ENCODE data around the gene AMOTL2. TPM values are rescaled to one million over a fixed set of nuclear protein-coding genes. Genes with fewer than 3 reads are reported as not detected.

AMOTL2 gene
- 129 TPM for total RNA-seq

DNA sequence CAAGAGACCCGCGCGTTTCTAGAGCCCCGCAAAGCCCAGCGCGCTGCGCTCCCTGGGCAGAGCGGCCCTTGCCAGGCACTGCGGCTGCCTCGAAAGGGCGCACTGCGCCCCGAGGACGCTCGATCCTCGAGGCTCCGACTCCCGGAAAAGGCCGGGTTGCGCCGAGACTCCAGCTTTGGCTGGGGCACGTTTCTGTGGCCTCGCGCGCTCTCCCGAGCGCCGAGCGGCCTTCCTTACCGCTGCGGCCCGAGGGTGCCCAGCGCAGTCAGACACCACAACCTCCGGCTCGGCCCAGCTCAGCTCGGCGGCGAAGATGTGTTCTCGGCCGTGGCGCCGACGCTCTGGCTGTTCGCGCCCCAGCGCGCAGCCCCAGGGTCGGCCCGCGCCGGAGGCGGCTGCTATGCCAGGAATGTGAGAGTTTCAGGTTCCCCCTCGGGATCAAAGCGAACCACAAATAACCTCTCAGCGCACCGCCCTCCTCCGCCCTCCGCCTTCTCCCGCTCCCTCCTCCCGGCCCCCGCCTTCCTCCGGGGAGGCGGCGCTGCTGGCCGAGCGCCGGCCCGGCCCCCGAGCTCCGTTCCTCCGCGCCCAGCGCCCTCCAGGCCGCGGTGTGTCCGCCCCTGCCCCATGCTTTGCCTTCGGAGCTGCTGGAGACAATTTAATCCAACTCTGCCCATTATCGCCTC lies at the start of gene AMOTL2:
TSS of gene AMOTL2 (minus strand) at position 343 of the 686 bp plus-strand sequence. CDS start 3,014 bp downstream, outside the sequence.
- DNase-seq (ENCODE audit: low spot score), result peak; percentile 89

DNA sequence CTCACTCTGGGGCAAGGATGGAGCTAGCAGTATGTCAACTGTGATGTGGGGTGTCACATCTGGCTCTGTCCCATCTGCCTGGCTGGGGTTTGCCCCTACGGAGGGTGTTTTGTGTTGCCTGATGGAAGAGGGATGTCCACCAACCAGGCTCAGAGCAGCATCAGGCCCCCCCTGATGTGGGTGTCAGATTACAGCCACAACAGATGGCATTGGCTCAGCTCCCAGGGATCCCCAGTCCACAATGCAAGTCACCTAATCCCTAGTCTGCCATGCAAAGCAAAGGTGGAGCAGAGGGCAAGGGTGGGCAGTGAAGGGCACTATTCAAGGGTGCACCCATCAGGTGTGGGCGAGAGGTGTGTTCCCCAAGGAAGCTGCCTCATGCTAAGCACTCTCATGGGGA lies 48.9 kb upstream of the AMOTL2 start:
- no peak for DNase-seq (ENCODE audit: low spot score)

DNA sequence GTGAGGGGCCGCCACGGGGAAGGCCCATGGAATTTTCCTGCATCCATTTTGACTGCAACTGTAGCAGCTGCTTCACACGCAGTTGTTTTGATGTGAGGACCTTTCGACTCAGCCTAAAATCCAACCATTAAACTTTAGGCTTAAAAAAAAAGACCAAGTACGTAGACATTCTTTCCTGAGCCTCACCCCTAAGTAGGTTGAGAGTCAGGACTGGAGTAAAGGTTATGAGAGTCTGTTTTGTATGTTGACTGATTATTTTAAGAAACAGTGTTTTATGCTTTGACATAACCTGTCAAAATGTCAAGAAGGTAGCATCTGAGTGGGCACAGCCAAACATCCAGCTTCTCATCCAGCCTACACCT lies 45.7 kb upstream of the AMOTL2 start:
- no peak for DNase-seq (ENCODE audit: low spot score)

DNA sequence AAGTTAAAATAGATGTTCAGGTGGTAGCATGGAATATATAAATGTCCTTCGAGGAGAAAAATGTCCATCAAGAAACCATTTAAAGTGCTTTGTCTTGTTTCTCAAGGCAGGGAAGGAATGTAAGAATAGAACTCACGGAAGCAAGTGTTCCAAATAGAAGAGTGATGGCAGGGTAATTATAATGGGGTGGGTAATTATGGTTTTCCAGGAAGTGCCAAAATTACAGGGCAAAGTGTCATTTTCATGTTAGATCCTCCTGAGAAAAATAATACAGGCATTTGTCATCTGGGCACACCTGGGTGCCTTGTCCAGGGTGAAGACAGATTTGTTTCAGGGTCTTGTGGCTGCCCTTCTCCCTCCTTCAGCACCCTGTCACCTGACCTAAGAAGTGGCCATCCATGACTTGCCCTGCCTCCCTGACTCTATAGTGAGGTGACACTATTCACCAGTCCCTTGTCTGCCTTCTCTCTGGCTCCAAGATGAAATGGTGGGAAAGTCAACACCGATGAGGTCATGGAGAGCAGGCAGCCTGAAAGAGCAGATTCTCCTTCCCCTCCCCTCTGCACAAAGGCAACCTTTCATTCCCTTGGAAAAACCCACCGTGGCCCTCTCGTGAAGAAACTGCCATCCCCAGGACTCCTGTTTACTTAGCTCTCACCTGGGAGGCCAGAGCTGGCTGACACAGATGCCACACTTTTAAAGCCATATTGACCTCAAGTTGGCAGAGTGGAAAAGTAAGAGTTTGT lies 45.1 kb upstream of the AMOTL2 start:
- no peak for DNase-seq (ENCODE audit: low spot score)

DNA sequence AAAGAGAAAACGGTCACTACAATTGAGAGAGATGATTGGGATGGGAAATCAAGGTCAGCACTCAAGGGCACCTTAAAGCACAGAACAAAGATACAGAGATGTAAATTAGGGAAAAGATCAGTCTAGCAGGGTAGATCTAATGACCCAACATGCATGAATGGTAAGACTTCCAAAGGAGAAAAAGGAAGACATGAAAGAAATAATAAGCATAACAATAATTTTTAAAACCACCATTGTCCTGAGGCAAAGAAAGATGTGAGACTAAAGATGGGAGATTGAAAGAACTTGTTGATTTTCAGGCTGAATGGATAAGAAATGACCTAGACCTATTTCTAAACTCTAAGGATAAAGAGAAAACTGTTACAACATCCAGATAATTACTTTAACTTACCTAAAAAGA lies 34.8 kb upstream of the AMOTL2 start:
- no peak for DNase-seq (ENCODE audit: low spot score)

DNA sequence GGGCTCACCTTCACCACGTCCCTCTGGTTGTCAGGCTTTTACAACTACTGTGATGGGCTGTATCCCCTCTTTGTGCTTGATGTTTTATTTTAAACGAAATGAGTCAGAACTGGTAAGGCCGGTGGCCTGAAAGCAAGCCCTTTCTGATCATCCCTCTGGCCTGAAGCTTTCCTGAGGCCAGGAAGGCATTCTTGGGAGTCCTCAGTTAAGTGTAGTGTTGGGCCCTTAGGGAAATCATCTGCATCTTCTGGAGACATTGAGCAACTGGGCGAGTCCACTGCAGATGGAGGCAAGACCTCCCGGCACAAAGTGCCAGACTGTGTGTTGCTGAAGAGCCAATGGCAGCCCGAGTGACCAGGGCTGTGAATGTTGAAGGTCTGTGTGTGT lies 33.0 kb upstream of the AMOTL2 start:
- DNase-seq (ENCODE audit: low spot score), result no peak

DNA sequence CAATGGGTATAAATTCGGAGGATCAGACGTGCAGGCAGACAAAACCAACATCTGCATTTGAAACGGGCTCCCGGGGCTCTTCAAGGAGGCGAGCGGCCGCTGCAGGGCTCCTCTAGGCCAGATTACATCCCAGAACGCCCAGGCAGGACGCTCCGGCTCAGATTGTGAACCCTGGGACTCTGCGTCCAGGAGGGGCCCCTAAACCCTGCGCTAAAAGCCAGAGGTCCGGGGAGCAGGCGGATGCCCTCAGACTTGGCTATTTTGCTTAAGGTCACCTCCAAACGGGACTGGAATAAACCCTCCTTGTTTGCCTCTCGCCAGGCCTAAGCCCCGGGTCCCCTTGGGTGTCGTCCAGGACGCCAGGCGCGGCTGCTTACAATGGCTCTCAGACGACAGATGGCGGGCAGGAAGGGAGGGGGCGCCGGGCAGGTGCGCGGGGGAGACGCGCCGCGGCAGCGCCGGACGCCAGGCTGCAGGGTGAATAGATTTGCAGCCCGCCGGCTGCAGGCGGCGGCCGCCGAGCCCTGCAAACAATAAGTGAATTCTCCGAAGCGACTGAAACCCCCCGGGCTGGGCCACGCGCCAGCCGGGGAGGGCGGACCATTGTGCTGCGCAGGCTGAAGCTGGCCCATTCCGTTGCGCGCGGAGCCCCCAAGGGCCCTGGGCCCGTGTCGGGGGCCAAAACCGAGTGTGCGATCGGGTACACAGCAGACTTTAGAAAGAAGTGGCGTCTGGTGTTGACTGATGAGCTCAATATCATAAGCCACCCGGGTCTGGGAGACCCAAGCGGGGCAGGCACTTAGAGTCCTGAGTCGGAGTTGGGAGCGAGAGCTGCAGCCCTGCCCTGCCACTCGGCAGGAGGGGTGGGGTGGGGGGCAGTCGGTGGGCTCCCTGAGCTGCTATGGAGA lies 32.3 kb upstream of the AMOTL2 start:
- DNase-seq (ENCODE audit: low spot score), result no peak

DNA sequence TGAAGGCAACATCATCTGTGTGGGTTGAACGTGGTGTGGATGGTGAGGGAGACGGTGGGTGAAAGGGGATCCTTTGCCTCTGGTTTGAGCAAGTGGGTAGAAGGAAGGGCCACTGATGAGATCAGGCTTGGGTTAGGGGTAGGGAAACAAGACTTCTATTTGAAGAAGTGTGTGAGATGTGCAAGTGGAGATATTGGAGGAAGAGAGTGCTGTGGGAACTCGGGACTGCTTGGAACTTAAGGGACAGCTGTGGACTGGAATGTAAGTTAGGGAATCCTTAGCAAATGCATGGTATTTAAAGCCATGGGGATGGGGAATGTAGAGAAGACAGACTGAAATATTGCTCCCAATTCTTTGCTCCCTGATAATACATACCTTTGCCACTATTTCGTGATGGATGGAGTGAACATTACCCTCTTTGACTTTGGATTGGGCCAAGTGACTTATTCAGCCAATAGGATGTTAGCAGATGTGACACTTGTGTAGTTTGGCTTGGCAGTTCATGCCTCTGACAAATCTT lies 30.2 kb upstream of the AMOTL2 start:
- no peak for DNase-seq (ENCODE audit: low spot score)

DNA sequence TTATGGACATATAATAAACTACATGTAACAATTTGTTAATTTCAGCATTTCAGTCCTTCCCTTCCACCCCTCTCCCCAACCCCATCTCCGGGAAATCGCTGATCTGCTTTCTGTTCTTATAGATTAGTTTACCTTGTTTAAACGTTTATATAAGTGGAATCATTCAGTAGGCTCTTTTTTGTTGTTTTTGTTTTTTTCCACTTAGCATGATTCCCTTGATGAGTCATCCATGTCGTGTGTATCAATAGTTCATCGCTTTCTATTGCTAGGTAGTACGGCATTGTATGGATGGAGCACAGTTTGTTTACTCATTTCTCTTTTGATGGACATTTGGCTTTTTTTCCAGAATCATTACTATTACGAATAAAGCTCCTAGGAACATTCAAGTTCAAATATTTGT lies 23.5 kb upstream of the AMOTL2 start:
- no peak for DNase-seq (ENCODE audit: low spot score)

DNA sequence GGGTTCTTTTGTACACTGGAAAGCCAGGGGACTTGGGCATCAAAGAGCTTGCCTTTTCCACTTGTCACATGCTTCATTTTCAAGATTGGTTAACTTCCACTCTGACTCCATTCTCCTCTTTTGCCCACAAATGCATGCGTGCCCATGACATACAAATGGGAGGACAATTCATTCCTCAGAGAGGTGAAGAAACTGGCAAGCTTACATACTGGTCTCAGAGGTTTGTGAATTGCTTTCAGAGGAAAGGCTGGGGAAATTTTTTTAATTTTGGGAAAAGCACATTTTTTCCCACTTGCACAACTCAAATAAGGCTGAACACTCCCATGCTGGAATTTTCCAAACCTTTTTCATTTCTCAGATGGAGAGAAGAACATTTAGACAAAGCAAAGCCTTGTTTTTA lies 20.9 kb upstream of the AMOTL2 start:
- no peak for DNase-seq (ENCODE audit: low spot score)

DNA sequence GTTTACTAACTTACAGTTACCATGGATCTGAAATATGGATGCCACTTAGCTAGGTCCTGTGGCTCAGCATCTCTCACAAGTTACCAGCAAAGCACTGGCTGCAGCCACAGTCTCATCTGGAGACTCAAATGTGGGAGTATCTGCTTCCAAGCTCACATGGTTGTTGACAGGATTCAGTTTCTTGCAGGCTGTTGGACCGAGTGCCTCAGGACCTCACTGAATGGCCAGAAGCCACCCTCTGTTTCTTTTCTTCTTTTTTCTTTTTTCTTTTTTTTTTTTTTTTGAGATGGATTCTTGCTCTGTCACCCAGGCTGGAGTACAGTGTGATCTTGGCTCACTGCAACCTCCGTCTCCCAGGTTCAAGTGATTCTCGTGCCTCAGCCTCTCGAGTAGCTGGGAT lies 20.1 kb upstream of the AMOTL2 start:
- DNase-seq (ENCODE audit: low spot score), result no peak

DNA sequence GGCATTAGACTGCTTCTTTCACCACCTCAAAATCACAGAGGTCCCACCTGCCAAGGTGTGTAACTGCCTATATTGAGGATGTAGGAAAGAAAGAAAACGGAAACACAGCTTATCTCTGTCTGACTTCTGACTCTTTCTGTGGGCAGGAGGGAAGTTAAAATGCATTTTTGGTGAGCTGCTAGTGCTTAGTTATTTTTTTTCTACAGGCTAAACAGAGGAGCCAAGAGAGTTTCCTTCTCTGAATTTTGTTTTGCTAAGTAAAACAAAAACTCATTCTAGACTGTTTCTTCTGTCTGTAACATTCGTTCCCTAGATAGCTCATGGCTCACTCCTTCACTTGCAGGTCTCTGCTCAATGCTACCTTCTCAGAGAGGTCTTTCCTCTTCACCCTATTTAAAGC lies 18.8 kb upstream of the AMOTL2 start:
- no peak for DNase-seq (ENCODE audit: low spot score)

DNA sequence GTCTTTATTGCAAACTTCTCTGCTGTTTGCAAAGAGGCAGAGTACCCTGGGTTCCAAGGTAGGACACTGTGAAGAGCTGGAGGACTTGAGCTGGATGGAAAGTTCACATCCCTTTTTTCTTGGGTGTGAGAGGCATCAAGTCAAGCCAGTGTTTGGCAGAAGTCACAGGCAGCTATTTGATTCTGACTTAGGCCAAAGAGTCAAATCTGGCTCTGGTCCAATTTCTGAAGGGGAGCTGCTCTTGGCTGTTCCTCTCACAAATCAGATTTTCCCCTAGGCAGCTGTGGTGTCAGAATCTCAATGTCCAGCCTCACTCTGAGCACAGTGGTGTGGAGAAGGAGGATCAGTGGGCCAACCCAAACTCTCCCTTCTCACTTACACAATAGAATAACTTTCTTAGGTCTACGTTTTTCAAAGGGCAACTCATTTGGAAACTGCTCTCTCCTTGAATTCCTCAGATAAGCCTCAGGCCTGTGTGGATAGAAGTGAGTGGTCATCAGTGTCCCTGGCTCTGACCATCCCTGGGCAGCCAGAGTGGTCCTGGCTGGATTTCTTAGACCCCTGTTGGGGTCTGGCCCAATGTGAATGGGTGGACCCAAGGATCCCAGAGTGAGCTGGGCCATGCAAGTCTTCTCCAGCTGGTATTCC lies 18.2 kb upstream of the AMOTL2 start:
- DNase-seq (ENCODE audit: low spot score), result no peak

DNA sequence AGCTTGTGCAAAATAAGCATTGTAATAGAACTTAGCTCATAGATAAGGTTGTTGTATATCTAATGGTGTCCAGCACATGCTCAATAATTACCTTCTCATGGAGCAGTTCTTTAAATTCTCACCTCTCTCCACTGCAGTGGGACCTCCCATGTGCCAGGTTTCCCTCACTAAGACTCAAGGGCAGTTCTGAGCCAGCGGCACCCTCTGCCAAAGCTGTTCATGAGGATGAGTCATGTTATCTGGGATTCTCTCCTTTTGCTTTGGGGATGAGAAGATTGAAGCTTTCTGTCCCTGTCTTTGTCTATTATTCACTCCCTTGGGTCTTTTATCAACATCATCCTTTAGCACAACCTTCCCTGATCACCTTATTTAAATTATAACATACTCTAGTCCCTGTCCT lies 15.6 kb upstream of the AMOTL2 start:
- DNase-seq (ENCODE audit: low spot score), result no peak

DNA sequence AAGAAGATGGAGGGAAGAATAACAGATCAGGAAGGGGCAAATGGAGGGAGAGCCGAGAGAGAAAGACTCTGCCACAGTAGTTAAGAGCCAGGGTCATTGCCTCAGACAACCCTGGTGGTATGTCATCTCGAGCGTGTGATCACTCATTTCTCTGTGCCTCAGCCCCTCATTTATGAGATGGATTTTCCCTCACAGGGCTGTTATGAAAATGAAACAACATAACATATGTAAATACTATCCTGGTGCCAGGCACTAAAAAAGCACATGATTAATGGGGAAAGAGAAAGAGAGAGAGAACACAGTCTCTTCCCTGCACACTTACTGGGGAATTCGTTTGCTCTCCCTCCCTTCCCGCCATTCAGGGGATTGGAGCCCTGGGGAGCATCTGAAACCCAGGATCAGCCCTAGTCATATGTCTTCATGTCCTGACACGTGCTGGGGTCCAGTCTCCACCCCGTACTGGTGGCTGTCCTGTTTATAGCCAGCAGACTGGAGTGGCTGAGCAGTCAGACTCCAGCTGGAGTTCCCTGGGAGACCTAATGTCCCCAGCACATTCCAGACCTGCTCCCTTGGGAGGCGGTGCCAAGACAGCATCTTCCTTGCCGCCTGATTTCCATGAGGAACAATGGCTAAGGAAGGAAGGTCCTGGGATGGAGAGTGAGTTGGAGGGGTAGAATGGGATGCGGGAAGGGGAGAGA lies 14.7 kb upstream of the AMOTL2 start:
- DNase-seq (ENCODE audit: low spot score), result no peak

DNA sequence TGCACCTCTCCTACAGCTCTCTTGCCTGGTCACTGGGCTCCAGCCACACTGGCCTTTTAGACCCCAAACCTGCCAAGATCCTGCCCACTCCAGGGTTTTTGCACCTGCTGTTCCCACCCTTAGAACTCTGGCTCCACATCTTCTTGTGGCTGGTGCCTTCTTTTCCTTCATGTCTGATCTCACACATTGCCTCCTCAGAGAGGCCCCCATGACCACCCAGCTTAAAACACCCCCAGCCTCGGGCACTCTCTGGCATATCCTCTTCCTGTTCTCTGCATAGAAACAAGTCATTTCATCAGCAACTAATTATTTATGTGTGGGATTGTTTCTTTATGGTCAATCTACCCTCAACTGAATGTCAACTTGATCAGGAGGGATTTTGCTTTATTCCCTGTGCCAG lies 14.0 kb upstream of the AMOTL2 start:
- DNase-seq (ENCODE audit: low spot score), result no peak

DNA sequence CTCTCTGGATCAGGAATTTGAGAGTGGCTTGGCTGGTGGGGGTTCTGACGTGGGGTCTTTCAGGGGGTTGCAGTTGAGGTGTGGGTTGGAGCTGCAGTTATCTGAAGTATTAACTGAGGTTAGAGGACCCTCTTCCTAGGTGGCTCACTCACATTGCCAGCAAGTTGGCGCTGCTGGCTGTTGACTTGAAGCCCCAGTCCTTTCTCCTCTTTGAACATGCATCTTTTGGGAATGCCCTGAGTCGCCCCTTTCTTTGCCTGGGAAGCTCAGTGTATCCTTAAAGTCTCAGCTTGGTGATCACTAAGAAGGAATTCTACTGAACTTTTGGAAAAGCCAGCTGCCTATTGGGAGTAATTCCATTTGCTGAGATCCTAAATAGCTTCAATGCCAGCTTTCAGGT lies 13.0 kb upstream of the AMOTL2 start:
- DNase-seq (ENCODE audit: low spot score), result no peak

DNA sequence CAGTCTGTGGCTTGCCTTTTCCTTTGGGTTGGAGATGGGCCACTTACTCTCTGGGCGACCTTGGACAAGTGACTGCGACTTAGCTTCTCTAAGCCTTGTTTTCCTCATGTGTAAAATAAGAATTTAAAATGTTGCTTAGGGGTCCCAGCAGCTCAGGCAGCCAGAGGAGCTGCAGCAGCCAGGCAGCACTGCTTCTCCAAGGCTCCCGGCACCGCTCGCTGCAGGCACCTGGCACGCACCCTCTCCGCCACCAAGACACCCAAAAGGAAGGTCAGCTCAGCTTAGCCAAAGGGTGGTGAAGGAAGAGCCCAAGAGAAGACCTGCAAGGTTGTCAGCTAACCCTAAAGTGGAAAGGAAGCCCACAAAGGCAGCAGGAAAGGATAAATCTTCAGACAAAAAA lies 10.7 kb upstream of the AMOTL2 start:
- DNase-seq (ENCODE audit: low spot score), result no peak

DNA sequence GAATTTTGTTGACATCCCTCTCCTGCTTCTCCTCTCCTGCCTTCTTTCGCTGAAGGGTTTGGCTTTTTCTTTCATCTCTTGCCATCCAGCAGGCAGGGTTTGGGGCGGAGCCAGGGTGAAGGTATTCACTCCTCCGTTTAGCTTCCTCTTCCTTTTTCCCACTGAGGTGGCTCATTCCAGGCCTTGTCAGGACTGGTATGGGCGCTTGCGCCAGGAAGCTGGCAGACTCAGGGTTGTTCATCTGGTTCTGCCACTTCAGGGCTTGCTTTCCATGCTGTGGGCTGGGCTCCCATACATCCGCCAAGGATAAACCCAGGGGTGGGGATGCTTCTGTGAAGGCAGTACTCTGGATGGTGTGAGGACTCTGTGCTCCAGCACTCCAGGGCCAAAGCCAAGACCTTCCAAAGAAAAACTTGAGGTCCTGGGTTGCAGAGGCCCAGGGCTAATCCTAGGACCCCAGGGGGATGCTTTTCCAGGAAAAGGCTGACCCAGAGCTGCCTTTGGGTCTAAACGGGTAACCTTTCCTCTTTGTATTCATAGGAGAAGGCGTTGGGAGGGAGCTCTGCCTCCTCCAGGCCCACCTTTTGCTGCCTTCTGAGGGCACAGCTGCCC lies 7.7 kb upstream of the AMOTL2 start:
- DNase-seq (ENCODE audit: low spot score), result peak; percentile 91

DNA sequence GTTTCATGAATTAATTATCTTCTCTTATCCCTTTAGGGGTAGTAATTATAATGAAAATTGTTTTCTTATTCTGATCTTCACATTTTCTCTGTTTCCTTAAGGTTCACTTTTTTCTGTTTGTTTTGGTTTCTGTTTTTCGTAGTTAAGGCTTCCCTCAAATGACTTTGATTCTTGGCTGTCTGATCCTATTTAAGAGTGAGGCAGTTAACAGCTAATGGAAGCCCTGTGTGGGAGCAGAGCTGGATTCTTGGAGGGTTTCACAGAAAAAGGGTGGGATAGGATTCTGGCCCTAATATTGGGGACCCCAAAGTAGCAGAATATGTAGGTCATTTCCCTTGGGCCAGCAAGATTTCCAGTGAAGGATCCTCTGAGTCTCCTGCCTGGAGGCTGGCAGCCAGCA lies 6.8 kb upstream of the AMOTL2 start:
- no peak for DNase-seq (ENCODE audit: low spot score)

DNA sequence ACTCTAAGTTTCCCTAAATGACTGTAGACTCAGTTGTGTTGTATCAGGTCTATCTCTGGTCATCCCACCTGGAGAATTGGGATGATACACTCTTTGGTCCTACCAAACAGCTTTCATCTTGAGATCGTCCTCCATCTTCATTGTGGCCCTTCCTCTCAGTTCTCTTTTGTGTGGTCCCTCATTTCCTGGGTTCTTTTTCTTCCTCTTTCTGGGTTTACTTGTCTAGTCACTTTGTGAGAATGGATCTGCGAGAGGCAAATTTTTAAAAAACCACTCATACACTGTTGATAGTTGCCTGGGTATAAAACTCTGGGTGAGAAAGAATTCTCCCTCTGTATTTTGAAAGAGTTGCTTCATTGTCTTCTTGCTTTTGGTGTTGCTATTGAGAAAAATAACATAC lies 6.0 kb upstream of the AMOTL2 start:
- DNase-seq (ENCODE audit: low spot score), result no peak
